GM21390 (cell line): ENCODE data around the gene RHOT1.

ENCODE experiments used
- ATAC-seq: cut with Tn5 transposase; IDR thresholded peaks from one replicate; pipeline ENCODE4 v1.9.1; 2021; ENCODE audit not compliant: unreplicated experiment

The RHOT1 gene

DNA sequence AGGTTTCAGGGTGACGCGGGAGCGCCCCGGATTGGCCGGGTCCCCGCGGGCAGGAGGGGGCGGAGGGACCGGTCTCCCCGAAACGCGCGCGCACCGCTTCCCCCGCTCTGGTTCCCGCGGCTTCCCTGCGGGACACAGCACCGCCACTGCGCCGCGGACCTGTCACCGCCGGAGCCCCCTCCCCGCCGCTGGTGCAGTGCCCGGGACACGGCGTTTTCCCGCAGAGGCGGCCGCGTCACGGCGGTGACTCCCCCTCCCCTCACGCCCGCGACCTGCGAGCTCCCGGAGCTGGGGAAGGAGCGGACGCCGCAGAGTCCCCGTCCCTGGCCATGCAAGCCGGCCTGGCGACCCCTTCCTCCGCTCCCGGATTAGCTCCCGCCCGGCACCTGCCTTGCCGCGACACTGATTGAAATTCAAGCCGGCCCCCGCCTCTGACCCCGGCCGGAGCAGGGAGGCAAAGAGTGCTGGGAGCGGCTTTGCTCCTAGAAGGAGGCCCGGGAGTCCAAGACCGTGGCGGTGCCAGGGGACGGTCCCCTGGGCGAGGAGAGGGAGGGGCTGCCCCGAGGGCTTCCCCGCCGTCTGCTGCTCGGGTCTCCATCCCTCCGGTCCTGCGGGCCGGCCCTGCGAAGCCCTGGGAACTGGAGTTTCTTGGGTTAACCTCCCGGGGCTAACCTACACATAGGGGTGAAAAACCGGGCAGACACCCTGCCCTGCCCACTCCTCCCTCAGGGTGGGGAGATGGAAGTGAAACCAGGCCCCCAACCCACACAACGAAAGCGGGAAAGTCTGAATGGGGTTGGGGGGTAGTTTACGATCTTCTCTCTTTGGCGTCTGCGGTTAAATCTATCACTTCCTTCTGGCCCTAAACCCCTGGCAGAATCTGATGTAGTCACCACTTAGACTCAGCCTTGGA is 124.3 kb downstream of the RHOT1 start:
- no peak for ATAC-seq

DNA sequence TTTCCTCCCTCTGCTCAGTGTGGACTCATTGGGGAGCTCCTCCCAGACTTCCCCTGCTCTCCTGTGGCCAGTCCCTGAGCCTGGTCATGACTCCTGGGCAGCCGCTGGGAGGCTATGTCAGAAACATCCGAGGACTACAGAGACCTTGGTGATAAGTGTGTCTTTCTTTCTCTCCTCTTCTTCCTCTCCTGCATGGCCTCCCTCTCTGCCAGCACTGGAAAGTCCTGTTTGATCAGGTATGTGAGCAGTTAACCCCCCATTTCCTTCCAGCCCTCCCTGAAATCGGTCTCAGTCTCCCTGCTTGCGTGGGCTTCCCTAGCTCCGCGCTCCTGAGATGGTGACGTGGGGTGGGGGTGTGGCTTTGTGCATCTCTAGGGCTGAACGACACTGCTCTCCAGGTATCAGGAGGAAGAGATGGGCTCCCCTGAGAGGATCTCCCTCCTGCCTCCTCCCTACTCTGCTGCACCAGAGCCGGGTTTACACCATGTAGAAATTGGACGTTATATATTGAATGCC is 125.4 kb downstream of the RHOT1 start:
- no peak for ATAC-seq

DNA sequence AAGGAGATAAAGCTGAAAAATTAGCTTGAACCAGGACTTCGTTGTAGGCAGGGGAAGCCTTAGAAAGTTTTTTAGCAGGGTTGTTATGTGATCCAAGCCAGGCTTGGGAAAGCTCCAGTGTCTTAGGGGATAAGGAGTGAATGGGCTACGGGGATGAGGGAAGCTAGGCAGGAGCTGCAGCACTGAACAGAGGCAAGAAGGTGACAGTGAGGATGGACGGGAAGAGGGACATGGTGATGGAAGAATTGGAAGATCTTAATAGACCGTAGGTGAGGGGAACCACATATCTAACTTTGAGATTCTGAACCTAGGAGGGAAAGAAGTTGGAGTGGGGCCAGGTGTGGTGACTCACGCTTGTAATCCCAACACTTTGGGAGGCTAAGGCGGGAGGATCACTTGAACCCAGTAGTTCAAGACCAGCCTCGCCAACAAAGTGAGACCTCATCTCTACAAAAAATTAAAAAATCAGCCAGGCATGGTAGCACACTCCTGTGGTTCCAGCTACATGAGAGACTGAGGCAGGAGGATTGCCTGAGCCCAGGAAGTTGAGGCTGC is 126.5 kb downstream of the RHOT1 start:
- no peak for ATAC-seq

DNA sequence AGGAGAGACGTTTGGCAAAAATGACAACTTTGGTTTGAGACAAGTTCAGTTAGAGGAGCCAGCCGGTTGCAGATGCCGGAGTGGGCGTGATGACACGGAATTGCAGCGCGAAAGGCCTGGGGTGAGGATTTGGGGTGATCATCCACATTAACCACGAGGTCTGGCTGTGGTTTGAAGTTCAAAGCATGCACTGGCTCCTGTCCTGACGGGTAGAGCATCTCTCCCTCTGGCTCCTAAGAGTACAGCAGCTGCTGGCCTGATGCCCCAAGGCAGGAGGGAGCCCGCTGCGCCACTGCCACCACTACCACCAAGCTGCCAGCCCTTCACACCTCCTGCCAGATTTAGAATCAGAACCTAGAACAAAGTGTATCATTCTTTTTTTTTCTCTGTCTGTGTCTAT is 127.1 kb downstream of the RHOT1 start:
- ATAC-seq, result no peak

DNA sequence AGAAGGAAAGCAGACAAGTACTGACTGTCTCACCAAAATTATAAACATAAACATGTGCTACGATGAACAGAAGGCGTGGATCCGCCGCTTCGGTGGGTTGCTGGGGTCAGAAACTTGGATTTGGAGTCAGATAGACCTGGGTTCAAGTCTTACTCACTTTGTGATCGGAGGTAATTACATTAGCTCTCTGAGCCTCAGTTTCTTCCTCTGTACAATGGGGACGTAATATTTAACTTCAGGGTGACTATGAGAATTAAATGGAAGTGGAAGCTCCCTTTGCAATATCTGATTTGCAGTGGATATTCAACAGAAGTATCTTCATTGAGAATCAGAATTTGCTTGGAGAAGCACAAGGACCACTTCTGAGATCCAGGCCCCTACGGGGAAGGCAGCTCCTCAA is 129.5 kb downstream of the RHOT1 start:
- no peak for ATAC-seq

DNA sequence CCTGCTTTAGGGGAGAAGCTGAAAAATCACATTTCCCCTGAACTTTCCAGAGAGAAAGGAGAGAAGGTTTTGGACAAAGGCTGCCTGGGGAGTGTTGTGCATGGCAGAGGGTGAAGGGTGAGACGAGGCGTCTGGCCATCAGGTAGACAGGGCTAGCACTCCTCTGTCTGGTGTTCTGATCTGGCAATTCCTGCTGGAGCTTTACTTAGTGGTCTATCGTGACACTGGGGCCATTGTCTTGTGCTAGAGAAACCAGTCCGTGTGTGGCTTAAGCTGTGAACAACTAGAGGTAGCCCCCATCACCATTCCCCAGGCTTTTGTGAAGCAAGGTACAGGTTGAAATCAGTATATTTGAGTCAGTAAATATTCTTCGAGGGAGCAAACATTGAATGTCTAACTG is 131.8 kb downstream of the RHOT1 start:
- ATAC-seq, result no peak

DNA sequence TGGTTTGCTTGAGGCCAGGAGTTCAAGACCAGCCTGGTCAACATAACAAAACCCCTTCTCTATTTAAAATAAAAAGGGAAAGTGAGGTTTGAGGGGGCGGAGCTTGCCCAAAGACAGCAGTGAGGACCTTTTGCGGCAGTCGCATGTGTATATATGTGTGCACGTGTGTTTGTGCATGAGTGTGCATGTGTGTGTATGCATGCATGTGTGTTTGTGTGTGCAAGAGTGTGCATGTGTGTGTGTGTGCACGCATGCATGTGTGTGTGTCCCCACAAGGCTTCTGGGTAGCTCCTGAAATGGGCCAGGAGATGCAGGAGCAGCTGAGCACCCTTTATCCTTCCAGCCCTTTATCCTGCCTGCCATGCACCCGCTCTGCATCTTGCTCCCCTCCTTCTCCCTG is 132.3 kb downstream of the RHOT1 start:
- ATAC-seq, result no peak
